HG03558 (cell line): Measurements from ENCODE around the gene DNAH2.

Source experiments
- ATAC-seq: cut with Tn5 transposase; IDR thresholded peaks from one replicate; pipeline ENCODE4 v1.9.1; 2021; ENCODE audit warnings: moderate number of reproducible peaks; ENCODE audit not compliant: unreplicated experiment; ENCODE audit errors: extremely low read depth

DNAH2 gene

DNA sequence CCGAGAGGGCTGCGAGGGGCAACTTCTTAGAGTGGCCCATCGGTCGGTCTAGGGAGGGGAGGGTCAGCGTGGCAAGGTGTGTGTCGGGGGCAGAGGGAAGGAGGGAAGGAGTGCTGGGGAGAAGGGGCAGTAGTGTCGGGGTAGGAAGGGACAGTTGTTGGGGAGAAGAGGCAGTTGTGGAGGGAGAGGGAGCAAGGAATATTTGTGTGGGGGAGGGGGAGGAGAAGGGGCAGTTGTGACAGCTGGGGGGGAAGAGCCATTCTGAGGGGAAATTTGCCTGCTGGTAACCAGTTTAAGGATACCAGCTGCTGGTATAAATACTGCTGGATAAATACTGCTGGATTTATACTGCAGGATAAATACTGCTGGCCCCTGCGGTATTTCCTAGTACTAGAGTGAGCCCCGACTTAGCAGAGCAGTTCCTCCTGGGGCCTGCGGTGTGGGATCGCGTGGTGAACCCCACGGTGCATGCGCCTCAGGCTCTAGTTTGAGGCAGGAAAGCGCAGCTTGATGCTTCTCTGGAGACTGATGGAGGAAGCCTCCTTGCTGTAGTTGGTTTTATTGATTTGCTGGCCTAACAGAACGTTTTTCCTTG lies 309 bp downstream of the DNAH2 start:
- no peak for ATAC-seq

DNA sequence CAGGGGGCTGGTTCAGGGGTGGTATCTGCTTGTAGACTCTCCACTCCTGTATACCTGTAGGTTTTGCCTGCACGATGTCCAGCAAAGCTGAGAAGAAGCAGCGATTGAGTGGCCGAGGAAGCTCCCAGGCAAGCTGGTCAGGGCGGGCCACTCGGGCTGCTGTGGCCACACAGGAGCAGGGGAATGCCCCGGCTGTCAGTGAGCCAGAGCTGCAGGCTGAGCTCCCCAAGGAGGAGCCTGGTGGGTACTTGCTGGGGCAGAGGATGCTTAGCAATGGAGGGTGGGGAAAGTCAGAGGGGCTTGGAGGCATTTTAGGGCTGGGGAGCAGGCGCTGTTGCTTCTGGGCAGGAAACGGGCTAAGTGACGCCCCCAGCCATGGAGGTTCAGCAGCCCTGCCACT lies 2.1 kb downstream of the DNAH2 start:
- ATAC-seq = no peak

DNA sequence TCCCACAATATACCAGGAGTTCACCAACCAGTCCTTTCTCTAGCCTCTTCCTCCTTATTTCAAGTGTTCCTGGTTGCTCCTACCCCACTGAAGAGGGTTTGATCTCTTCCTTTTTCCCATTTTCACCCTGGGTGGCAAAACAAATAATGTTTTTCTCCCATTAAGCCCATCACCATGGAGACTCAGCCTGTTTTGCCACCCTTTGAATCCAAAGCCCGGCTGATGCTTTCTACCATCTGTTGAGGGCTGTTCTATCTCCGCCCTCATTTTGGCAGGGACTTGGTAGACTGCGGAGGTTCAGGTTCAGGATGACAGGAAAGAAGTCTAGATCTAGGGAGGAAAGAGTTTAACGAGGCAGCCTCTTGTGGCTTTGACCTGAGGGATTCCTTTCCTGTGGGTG lies 2.6 kb downstream of the DNAH2 start:
- ATAC-seq = no peak

DNA sequence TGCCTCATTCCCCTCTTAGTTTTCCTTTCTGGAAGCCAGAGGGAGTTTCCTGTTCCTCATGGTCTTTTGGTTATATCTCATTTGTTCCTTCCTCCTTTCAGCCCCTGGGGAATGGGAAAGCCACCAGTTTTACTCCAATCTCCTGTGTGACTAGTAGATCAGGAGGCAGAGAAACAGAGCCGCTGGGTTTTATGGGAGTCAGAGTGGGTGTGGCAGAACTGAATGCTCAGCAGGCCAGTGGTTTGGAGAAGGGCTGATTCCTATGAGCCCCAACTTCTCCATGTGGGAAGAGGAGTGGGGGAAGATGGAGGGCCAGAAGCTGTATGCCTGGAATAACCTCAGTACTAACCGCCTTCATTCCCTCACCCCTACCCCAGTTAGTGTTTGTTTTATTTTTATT lies 4.1 kb downstream of the DNAH2 start:
- no peak for ATAC-seq

DNA sequence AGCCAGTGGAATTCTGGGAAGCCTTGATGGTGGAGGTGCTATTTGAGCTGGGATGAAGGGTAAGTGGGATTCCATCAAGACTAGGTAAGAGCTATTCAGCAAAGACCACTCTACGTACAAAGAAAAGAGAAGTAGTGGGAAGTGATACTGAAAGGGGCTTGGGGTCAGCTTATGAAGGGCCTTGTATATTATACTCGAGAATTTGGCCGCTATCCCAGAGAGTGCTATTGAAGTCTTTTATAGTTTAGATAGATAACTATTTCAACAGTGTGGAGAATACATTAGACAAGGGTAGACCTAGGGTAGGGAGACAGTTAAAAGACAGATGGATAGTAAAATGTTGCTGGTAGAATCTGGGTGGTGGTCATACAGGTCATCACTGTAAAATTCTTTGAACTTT lies 10.3 kb downstream of the DNAH2 start:
- ATAC-seq = no peak

DNA sequence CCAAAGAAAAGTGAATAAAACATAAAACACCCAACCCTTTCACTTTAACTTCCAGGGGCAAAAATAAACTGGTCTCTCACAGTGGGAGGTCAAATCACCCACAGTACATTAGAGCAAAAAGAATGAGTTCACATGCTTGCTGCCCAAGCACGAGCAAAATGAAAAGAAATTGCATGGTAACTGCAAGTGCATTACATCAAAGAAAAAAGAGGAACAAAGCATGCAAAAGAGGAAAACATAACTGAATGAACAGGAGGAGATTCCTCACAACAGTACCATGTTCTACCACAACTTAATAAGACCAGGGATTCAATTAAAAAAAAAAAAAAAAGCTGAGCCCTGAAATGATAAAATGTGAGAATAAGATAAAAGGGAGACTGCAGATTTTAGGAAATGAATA lies 12.3 kb downstream of the DNAH2 start:
- no peak for ATAC-seq

DNA sequence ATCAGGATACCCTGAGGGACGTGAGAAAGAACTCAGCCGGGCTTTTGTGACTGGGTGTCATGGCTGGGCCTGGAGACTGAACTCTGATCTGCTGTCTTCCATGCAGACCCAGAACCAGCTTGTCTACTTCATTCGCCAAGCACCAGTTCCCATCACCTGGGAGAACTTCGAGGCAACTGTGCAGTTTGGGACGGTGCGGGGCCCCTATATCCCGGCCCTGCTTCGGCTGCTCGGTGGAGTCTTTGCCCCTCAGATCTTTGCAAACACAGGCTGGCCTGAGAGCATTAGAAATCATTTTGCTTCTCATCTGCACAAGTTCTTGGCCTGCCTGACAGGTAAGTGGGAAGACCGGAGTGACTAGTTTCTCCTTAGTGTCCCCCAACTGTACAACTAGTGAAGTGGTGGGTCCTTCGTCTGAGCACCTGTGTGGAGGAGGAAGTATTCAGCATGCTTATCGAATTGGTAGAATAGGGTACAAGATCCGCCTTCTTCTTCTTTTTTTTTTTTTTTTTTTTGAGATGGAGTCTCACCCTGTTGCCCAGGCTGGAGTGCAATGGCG lies 15.5 kb downstream of the DNAH2 start:
- no peak for ATAC-seq

DNA sequence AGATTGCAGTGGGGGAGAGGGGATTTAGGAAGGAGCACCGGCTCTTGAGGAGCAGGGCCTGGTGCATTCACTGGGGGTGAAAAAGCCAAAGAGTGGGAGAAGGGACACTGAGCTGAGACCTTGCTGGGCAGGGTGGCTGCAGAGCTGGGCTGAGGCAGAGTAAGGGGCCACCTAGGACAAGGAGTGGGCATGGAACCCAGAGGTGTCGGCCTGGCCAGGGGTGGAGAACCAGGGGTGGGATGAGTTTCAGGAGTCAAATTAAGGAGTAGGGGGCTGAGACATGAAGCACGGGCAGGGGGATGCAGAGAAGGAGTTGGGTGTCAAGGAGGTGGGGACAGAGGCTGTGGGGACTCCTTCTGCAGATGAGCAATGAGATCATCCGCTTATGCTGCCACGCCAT lies 20.1 kb downstream of the DNAH2 start:
- no peak for ATAC-seq

DNA sequence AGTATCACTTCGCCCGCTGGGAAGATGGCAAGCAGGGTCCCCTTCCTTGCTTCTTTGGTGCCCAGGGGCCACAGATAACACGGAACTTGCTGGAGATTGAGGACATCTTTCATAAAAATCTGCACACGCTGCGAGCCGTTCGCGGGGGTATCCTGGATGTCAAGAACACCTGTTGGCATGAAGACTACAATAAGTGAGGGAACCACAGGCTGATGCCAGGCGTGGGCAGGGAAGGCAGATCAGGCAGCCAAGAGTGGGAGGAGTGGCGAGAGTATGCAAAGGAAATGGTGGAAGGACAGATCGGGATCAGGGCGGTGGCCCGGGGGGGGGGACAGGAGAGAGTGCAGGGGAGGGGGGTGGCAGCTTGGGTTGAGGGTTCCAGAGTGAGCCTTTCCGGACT lies 22.2 kb downstream of the DNAH2 start:
- ATAC-seq = no peak

DNA sequence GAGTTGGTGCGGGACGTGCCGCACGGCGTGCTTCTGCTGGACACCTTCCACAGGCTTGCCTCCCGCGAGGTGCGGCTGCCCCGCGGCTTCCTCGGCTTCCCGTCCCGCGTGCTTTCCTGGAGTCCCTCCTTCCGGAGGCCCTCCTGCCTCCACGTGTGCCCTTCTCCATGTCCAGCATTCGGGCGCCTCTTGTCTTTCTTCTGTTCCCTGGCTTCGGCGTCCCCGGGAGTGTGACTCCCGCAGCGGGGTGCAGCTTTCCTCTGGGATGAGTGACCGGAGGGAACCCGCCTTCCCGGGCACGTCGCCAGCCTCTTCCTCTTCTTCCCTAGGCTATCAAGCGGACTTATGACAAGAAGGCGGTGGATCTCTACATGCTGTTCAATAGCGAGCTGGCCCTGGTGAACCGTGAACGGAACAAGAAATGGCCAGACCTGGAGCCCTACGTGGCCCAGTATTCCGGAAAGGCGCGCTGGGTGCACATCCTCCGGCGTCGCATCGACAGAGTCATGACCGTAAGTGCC lies 23.0 kb downstream of the DNAH2 start:
- no peak for ATAC-seq

DNA sequence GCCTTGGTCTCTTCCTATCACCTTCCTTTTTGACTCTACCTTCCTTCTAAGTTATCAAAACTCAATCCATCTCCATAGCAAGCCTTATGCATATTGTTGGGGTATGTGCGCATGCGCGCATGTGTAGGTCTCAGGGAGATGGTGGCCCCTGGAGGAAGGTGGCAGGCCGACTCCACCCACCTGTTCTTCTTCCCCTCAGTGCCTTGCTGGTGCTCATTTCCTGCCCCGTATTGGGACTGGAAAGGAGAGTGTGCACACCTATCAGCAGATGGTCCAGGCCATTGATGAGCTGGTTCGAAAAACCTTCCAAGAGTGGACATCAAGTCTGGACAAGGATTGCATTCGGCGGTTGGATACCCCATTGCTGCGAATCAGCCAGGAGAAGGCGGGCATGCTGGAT lies 25.2 kb downstream of the DNAH2 start:
- ATAC-seq = no peak

DNA sequence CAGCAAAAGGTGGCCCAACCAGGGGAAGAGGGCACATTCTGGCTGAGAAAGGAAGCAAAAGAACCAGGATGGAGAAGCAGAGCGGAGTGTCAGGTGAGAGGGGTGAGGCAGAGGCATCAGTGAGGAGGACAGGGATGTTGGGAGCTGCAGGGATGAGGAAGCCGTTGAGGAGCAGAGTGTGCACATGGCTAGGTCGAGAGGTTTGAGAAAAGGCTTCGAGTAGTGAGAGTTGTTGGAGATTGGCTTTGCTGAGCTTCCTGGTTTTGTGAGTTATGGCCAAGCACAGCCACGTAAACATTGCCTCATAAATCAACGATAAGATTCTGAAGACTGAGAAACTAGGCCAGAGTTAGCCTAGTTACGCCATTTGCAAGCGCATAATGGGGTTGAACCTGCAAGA lies 26.9 kb downstream of the DNAH2 start:
- no peak for ATAC-seq

DNA sequence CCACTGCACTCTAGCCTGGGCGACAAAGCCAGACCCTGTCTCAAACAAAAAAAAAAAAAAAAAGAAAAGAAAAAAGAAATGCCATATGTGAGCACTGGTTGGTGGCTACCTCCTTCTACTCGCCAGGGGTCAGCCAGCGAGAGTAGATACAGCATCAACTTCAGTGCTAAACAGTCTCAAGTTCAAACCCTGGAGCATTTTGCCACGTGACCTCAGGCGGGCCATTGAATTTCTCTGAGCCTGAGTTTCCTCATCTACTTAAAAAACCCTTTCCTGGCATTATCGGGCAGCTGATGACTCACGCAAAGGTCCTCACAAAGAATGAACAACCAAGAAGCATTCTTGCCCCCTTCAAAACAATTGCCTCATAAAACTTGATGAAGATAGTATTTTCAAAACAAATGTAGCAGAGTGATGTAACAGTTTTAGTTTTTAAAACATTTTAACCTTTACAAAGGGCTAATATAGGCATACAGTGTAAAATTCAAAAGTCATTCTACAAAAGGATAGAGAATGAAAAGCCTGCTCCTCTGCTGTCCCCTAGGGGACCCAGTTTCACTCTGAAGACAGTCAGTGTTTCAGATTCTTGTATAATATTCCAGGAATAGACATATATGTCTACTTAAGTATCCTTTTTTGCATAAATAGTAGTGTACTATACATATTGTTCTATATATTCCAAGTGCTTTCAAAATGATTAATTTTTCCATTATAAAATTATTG lies 28.4 kb downstream of the DNAH2 start:
- no peak for ATAC-seq

DNA sequence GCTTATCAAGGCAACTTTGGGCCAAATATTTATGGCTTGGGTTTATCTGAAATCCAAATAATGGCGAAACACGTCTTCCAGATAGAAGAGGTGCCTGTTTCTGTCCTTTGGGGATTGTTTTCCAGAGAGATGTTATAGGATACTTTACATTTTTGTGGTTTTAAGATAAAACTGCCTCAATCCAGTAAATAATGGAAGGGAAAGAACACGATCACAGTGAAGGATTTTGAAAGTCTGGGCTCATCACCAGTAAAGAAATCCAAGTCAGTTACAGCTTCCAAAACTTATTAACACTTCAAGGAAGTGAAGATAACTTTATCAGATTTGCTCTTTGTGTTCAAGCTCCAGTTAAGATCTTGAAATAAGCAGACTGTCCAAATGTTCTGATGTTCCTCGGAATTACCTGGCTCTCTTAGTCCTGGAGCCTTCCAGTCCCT lies 30.1 kb downstream of the DNAH2 start:
- no peak for ATAC-seq

DNA sequence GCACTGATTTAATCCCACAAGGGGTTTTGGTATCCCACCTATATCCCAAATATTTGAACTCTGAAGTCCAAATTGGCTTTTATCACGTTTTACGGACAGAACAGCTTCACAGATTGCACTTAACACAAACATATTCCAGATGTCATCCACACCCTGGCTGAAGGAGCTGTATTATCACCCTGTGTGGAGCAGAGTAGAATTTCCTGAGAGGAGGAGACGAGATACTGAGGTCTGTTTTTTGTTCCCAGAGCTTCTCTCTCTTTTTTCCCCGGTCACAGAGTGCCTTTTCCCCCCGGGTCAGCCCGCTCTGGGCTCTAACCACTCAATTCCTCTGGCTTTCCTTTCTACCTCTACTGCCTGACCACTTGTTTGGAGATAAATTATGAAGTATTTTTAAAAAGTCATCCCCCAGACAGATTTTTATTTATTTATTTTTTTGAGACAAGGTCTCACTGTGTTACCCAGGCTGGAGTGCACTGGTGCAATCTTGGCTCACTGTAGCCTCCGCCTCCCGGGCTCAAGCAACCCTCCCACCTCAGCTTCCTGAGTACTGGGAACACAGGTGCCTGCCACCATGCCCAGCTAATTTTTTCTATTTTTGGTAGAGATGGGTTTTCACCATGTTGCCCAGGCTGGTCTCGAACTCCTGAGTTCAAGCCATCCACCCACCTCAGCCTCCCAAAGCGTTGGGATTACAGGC lies 30.7 kb downstream of the DNAH2 start:
- ATAC-seq = no peak

DNA sequence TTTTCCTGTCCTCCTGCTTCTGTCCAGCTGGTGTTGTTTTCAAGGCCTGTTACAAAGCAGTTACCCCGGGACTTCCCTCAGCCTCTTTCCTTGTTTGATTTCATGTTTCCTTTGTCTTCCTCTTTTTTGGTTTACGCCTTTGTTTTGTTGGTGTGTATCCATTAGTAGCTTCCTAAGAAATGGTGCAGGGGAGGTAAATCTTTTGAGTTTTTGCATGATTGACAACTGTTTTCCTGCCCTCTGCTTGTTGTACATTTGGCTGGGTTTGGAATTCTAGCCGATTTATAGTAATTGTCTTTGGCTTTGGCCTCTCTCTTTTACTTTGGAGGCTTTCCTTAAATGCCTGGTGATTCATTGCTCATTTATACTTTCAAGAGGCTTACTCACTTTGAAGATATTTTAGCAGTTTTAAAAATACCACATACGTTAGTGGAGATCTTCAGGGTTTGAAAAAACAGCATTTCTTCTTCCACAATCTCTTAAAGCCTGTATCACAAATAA lies 32.8 kb downstream of the DNAH2 start:
- ATAC-seq = no peak

DNA sequence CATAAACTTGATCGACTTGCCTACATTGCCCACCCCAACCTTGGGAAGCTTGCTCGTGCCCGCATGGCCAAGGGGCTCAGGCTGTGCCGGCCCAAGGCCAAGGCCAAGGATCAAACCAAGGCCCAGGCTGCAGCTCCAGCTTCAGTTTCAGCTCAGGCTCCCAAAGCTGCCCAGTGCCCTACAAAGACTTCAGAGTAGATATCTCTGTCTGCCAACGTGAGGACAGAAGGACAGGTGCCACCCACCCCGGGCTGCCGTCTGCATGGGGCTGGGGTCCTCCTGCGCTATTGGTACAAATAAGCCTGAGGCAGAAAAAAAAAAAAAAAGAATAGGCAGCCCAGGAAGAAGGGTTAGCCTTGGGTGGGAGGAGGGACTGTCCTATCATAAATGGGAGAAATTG lies 37.1 kb downstream of the DNAH2 start:
- no peak for ATAC-seq

DNA sequence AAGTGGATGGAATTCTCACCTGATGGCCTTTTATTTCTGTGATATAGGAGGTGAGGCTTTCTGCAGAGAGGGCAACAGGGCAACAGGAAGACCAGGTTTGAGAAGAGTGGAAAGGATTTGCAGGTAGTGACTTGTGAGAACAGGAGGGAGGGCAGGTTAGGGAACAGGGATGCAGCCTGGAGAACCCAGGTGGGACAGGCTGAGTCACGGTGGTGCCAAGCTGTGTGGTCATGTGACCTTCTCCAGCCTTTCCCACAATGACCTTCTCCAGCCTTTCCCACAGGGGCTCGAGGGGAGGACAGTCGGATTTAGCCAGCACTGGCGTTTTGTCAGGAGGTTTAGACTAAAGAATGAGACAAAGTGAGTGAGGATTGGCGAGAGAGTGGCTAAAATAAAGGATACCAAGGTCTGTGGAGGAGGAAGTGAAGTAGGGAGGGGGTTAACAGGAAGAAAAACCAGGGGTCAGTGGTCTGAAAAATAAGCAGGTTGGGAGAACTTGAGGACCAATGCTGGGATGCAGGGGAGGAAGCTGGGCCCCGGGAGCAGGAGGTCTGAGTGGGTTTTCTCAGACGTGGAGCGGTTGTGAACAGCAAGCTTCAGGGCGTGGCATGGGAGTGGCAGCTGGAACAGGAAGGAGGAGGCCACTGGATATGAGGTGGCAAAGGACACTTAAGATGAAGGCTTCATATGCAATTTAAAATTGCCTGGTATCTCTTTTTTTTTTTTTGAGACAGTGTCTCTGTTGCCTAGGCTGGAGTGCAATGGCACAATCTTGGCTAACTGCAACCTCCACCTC lies 37.7 kb downstream of the DNAH2 start:
- no peak for ATAC-seq

DNA sequence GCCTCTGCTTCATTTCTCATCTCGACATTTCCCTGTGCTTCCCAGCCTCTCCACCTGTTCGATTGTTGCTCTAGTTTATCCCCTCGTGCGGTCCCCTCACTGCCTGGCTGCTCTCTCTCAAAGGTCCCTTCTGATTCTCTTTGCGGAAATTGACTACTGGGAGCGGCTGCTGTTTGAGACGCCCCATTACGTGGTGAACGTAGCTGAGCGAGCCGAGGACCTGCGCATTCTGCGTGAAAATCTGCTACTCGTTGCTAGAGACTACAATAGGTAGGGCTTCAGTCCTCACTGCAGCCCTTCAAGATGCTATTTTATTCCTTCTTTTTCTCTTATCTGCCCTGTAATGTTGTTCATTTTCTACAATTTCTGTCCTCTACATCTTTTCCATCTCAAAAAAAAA lies 39.4 kb downstream of the DNAH2 start:
- no peak for ATAC-seq

DNA sequence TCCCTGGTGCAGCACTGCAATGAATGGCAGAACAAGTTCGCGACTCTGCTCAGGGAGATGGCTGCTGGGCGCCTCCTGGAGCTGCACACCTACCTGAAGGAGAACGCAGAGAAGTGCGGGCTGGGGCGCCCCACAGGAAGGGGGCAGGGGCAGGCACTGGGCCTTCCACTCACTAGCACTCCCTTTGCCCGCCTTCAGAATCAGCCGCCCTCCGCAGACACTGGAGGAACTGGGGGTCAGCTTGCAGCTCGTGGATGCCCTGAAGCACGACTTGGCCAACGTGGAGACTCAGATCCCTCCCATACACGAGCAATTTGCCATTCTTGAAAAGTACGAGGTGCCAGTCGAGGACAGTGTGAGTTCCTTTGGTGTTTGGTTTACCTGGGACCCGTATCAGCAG lies 46.4 kb downstream of the DNAH2 start:
- no peak for ATAC-seq
